GM12864 (cell line): ENCODE results near the gene KHNYN.
A peak's percentile ranks its signal among the peaks of the same experiment; 100 is the strongest.

ENCODE experiments used
- DNase-seq: peaks from one replicate; pipeline ENCODE4 v3.0.0-alpha.2; 2011; ENCODE audit warnings: low read depth
- H3K4me3 ChIP-seq: 2 replicates; pipeline ENCODE4 v1.5.1; 2011; ENCODE audit warnings: mild to moderate bottlenecking, low read depth, low read length, control low read depth
- CTCF ChIP-seq: IDR thresholded peaks from 2 replicates; pipeline ENCODE4 v1.5.1; 2011; ENCODE audit warnings: low read depth, mild to moderate bottlenecking, moderate library complexity, low read length, control low read depth, inconsistent platforms; ENCODE audit errors: missing control alignments

Gene KHNYN

GRCh38 chr14:24430682-24431568 is 1.2 kb downstream of the KHNYN start:
- H3K4me3 ChIP-seq, result peak overlapping the region; percentile 62
- TF ChIP-seq CTCF, result no peak
- no peak for DNase-seq

- peak; percentile 97 for TF ChIP-seq CTCF
- DNase-seq, result peak; percentile 81
- H3K4me3 ChIP-seq, result peak overlapping the region; percentile 62
These were observed 2.0 kb downstream of the KHNYN start for GRCh38 chr14:24431569-24432258.

- DNase-seq, result no peak
- TF ChIP-seq CTCF, result no peak
- no peak overlapping the region for H3K4me3 ChIP-seq
These were observed 2.7 kb downstream of the KHNYN start for GRCh38 chr14:24432259-24433131.

- no peak for TF ChIP-seq CTCF
- no peak overlapping the region for H3K4me3 ChIP-seq
These were observed 4.3 kb downstream of the KHNYN start for GRCh38 chr14:24434036-24434435.

GRCh38 chr14:24434676-24435075 is 4.9 kb downstream of the KHNYN start:
- no peak for DNase-seq
- H3K4me3 ChIP-seq, result no peak overlapping the region
- TF ChIP-seq CTCF, result no peak

More at GRCh38 chr14:24434036-24434435, 4.3 kb downstream of the KHNYN start:
- DNase-seq, result no peak

- DNase-seq, result no peak
- H3K4me3 ChIP-seq, result no peak overlapping the region
- no peak for TF ChIP-seq CTCF
These were observed 5.5 kb downstream of the KHNYN start for GRCh38 chr14:24435192-24435810.
